Neural cell (in vitro differentiated cells): ENCODE data around the gene BBS4.

ENCODE experiments used
- CTCF ChIP-seq: fragments of 450-650 bp; IDR thresholded peaks from 2 replicates; pipeline ENCODE4 v1.5.1; 2014; ENCODE audit warnings: antibody characterized with exemption, mild to moderate bottlenecking, moderate library complexity; ENCODE audit not compliant: poor library complexity, severe bottlenecking
- EP300 ChIP-seq: fragments of 450-650 bp; conservative IDR thresholded peaks from 2 replicates; pipeline ENCODE4 v1.6.1; 2014; ENCODE audit warnings: antibody characterized with exemption, mild to moderate bottlenecking, moderate library complexity; ENCODE audit not compliant: poor library complexity, severe bottlenecking
- EZH2 ChIP-seq: fragments of 200-600, 300-800 bp; shearing (Covaris generic), sonication (generic); IDR thresholded peaks from 2 replicates; pipeline ENCODE4 v1.6.1; 2014; ENCODE audit warnings: antibody characterized with exemption, low read length, borderline replicate concordance, mild to moderate bottlenecking; ENCODE audit not compliant: insufficient read depth, poor library complexity, severe bottlenecking
- MXI1 ChIP-seq: fragments of 450-650 bp; conservative IDR thresholded peaks from 2 replicates; pipeline ENCODE4 v1.6.1; 2014; ENCODE audit warnings: antibody characterized with exemption, mild to moderate bottlenecking; ENCODE audit not compliant: poor library complexity, severe bottlenecking
- POLR2AphosphoS5 ChIP-seq: IDR thresholded peaks from 2 replicates; pipeline ENCODE4 v1.6.1; 2012
- RAD21 ChIP-seq: fragments of 450-650 bp; conservative IDR thresholded peaks from 2 replicates; pipeline ENCODE4 v1.6.1; 2014; ENCODE audit warnings: antibody characterized with exemption, mild to moderate bottlenecking, moderate library complexity
- REST ChIP-seq: IDR thresholded peaks from 2 replicates; pipeline ENCODE4 v1.6.1; 2012; ENCODE audit warnings: borderline replicate concordance
- SMC3 ChIP-seq: fragments of 450-650 bp; conservative IDR thresholded peaks from 2 replicates; pipeline ENCODE4 v1.6.1; 2014; ENCODE audit warnings: antibody characterized with exemption, mild to moderate bottlenecking, moderate library complexity; ENCODE audit not compliant: poor library complexity
- TAF1 ChIP-seq: IDR thresholded peaks from 2 replicates; pipeline ENCODE4 v1.6.1; 2012; ENCODE audit warnings: low read depth

- TF ChIP-seq EP300 (no peak), CTCF (no peak), REST (no peak), SMC3 (no peak), RAD21 (no peak), EZH2 (no peak), POLR2AphosphoS5 (no peak), MXI1 (no peak), TAF1 (no peak)
These were observed 99.8 kb downstream of the BBS4 start for GRCh38 chr15:72785841-72786240.
